Measurements from ENCODE around the gene FOCAD.

Gene FOCAD

DNA sequence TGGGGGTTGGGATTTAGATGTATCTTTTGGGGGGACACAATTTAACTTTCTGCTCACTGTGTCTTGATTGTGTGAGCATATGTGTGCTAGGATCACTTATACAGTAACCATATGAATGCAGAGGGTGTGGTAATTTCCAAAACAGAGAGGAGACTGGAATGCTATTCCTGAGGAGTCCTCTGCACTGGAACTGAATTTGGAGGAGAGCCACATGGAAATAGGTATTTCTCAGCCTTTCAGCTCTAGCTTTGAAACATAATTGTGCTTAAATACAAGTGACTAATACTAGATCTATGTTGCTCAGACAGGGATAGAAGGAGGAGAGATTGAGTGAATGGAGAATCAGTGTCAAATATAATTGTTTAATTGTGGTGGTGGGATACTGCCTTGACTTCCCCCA is 45.5 kb downstream of the FOCAD start:
- CTCF ChIA-PET, result no interaction called here
- H3K27ac Mint-ChIP-seq, result no peak overlapping the region
- peaks cover 13% of the 10 kb centered on the region for H3K36me3 Mint-ChIP-seq
- no peak overlapping the region for H3K4me3 Mint-ChIP-seq
- no peak for DNase-seq
- peaks cover 15% of the 10 kb centered on the region for H3K4me1 Mint-ChIP-seq
- H3K9me3 Mint-ChIP-seq, result no peaks in the 10 kb centered on the region
- H3K27me3 Mint-ChIP-seq, result no peaks in the 10 kb centered on the region

GRCh38 chr9:20732118-20732517 is 48.1 kb downstream of the FOCAD start:
- CTCF ChIA-PET, result no interaction called here

GRCh38 chr9:20734275-20734674 is 50.2 kb downstream of the FOCAD start:
- Mint-ChIP-seq H3K9me3 (no peaks in the 10 kb centered on the region), H3K27ac (no peak overlapping the region), H3K4me1 (no peaks in the 10 kb centered on the region), H3K4me3 (no peak overlapping the region), H3K27me3 (no peaks in the 10 kb centered on the region), H3K36me3 (peaks cover 17% of the 10 kb centered on the region)
- no peak for DNase-seq
- CTCF ChIA-PET, result no interaction called here

More at GRCh38 chr9:20732118-20732517, 48.1 kb downstream of the FOCAD start:
- Mint-ChIP-seq H3K9me3 (no peaks in the 10 kb centered on the region), H3K27me3 (no peaks in the 10 kb centered on the region), H3K4me3 (no peak overlapping the region), H3K27ac (no peak overlapping the region), H3K36me3 (peaks cover 16% of the 10 kb centered on the region), H3K4me1 (no peaks in the 10 kb centered on the region)
- DNase-seq, result no peak

- no peak for DNase-seq
- H3K4me3 Mint-ChIP-seq, result no peak overlapping the region
- H3K9me3 Mint-ChIP-seq, result no peaks in the 10 kb centered on the region
- peaks cover 16% of the 10 kb centered on the region for H3K4me1 Mint-ChIP-seq
- CTCF ChIA-PET, result no interaction called here
- no peak overlapping the region for H3K27ac Mint-ChIP-seq
- no peaks in the 10 kb centered on the region for H3K27me3 Mint-ChIP-seq
- H3K36me3 Mint-ChIP-seq, result peaks cover 25% of the 10 kb centered on the region
These were observed 56.2 kb downstream of the FOCAD start for GRCh38 chr9:20740304-20740703.

DNA sequence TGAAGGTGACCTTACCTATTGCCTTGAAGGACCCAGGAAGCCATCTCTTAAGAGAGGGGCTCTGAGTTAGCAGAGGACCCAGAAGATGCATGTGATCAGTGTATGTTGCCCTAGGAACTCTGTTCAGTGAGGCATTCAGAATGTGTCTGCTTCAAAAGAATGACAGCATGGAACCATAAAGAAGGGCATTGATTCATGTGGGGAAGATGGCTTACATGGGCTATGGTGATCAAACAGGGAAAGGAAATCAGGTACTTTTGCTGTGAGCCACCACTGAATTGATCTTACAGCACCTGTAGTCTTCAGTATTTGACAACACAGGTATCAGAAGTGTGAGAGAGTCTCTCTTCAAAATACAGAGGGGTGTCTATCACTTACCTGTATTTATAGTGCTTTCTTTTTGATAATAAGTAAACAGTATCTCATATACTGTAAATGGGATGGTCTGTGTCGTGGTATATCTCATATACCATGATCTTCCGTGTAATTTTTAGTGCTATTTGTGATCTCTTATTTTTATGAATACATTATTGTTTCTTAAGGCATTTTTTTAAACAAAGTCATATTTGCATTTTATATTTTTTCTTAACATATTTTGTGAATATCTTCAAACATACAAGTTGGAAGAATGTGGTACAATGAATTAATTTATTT is 57.0 kb downstream of the FOCAD start:
- Mint-ChIP-seq H3K36me3 (peaks cover 25% of the 10 kb centered on the region), H3K4me1 (peaks cover 16% of the 10 kb centered on the region), H3K4me3 (no peak overlapping the region), H3K27me3 (no peaks in the 10 kb centered on the region), H3K27ac (no peak overlapping the region), H3K9me3 (no peaks in the 10 kb centered on the region)
- CTCF ChIA-PET, result no interaction called here
- no peak for DNase-seq

DNA sequence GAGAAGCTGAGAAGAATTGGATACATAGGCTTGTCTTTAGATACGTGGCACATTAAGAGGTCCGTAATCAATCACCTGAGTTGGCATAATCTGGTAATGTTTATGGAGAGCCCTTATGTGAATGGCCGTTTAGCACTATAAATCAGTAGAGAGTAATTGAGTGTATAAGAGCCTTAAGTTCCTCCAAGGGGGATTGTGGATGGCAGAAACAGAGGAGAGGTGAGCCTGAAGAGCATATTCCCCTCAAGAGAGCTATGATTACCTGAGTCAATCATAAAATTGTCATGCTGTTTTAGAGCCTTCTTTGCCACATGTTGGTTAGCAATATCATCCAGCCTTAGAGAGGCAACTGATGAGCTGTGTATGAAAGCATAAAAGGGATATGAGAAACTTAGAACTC is 58.8 kb downstream of the FOCAD start:
- peaks cover 20% of the 10 kb centered on the region for H3K36me3 Mint-ChIP-seq
- CTCF ChIA-PET, result no interaction called here
- H3K9me3 Mint-ChIP-seq, result no peaks in the 10 kb centered on the region
- DNase-seq, result no peak
- no peaks in the 10 kb centered on the region for H3K27me3 Mint-ChIP-seq
- peaks cover 16% of the 10 kb centered on the region for H3K4me1 Mint-ChIP-seq
- H3K4me3 Mint-ChIP-seq, result no peak overlapping the region
- H3K27ac Mint-ChIP-seq, result no peak overlapping the region

- Mint-ChIP-seq H3K9me3 (no peaks in the 10 kb centered on the region), H3K27me3 (no peaks in the 10 kb centered on the region), H3K4me1 (peaks cover 16% of the 10 kb centered on the region), H3K36me3 (peaks cover 15% of the 10 kb centered on the region), H3K4me3 (no peak overlapping the region), H3K27ac (no peak overlapping the region)
- CTCF ChIA-PET, result no interaction called here
- DNase-seq, result no peak
These were observed 60.1 kb downstream of the FOCAD start for GRCh38 chr9:20744036-20744630.

DNA sequence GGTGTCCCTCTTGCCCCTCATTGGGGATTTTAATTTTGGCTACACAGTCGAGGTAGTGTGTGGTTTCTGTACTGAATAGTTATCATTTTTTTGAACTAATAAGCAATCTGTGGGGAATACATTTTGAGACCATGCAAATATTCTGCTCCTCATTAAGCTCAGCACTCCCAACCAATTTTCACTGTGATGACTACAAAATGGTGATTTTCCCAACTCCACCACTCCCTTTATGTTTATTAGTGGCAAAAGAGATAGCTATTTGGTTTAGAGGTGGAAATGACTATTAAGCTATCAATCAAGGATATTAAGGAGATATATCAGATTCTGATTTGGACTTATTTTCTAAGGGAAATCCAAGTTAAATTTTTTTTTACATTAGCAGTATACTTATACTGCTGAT is 62.9 kb downstream of the FOCAD start:
- Mint-ChIP-seq H3K4me3 (no peak overlapping the region), H3K36me3 (peaks cover 4% of the 10 kb centered on the region), H3K27me3 (no peaks in the 10 kb centered on the region), H3K9me3 (no peaks in the 10 kb centered on the region), H3K4me1 (no peaks in the 10 kb centered on the region), H3K27ac (no peak overlapping the region)
- CTCF ChIA-PET, result interaction anchor here (0.7 kb wide), 1 partner anchor 23 kb away, joined by 3 read pairs; no protein-coding TSS in a partner anchor
- DNase-seq, result no peak

- DNase-seq, result no peak
- H3K4me1 Mint-ChIP-seq, result no peaks in the 10 kb centered on the region
- CTCF ChIA-PET, result no interaction called here
- no peaks in the 10 kb centered on the region for H3K27me3 Mint-ChIP-seq
- H3K27ac Mint-ChIP-seq, result no peak overlapping the region
- H3K4me3 Mint-ChIP-seq, result no peak overlapping the region
- peaks cover 1% of the 10 kb centered on the region for H3K9me3 Mint-ChIP-seq
- H3K36me3 Mint-ChIP-seq, result no peaks in the 10 kb centered on the region
These were observed 65.6 kb downstream of the FOCAD start for GRCh38 chr9:20749496-20750198.

DNA sequence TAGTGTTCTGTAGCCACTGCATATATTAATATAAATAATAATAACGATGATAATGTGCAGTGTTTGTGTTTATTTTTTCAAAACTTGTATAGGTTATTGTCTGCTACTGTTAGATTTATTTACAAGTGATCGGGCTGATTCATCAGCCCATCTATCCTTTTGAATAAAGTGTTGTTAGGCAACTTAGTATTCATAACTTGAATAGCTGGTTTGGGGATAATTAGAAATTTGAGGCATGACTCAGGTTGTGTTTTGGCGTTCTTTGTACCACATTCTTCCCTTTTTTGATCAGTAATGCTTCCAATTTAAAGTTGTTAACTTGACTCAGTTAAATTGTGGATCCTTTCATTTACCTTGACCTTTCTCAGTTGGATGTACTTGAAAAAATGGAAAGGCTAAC is 69.7 kb downstream of the FOCAD start:
- H3K27me3 Mint-ChIP-seq, result no peaks in the 10 kb centered on the region
- CTCF ChIA-PET, result no interaction called here
- peaks cover 14% of the 10 kb centered on the region for H3K36me3 Mint-ChIP-seq
- no peak for DNase-seq
- H3K9me3 Mint-ChIP-seq, result peaks cover 5% of the 10 kb centered on the region
- no peak overlapping the region for H3K4me3 Mint-ChIP-seq
- H3K27ac Mint-ChIP-seq, result no peak overlapping the region
- no peaks in the 10 kb centered on the region for H3K4me1 Mint-ChIP-seq

GRCh38 chr9:20754556-20754955 is 70.5 kb downstream of the FOCAD start:
- Mint-ChIP-seq H3K4me1 (no peaks in the 10 kb centered on the region), H3K27ac (no peak overlapping the region), H3K27me3 (no peaks in the 10 kb centered on the region), H3K9me3 (peaks cover 5% of the 10 kb centered on the region), H3K36me3 (peaks cover 14% of the 10 kb centered on the region), H3K4me3 (no peak overlapping the region)
- DNase-seq, result no peak
- CTCF ChIA-PET, result no interaction called here

GRCh38 chr9:20760246-20760891 is 76.3 kb downstream of the FOCAD start:
- Mint-ChIP-seq H3K4me3 (no peak overlapping the region), H3K27ac (no peak overlapping the region), H3K9me3 (peaks cover 4% of the 10 kb centered on the region), H3K4me1 (no peaks in the 10 kb centered on the region), H3K36me3 (peaks cover 27% of the 10 kb centered on the region), H3K27me3 (no peaks in the 10 kb centered on the region)
- CTCF ChIA-PET, result no interaction called here
- no peak for DNase-seq

GRCh38 chr9:20770947-20771346 is 86.9 kb downstream of the FOCAD start:
- no peak for DNase-seq
- CTCF ChIA-PET, result no interaction called here
- Mint-ChIP-seq H3K27me3 (no peaks in the 10 kb centered on the region), H3K9me3 (peaks cover 8% of the 10 kb centered on the region), H3K4me1 (no peaks in the 10 kb centered on the region), H3K36me3 (peaks cover 39% of the 10 kb centered on the region), H3K4me3 (no peak overlapping the region), H3K27ac (no peak overlapping the region)

GRCh38 chr9:20771729-20772128 is 87.7 kb downstream of the FOCAD start:
- CTCF ChIA-PET, result no interaction called here
- no peaks in the 10 kb centered on the region for H3K4me1 Mint-ChIP-seq

GRCh38 chr9:20775683-20776082 is 91.6 kb downstream of the FOCAD start:
- Mint-ChIP-seq H3K36me3 (peaks cover 25% of the 10 kb centered on the region), H3K27ac (peak overlapping the region; percentile 13), H3K9me3 (peaks cover 5% of the 10 kb centered on the region), H3K4me3 (no peak overlapping the region), H3K4me1 (no peaks in the 10 kb centered on the region), H3K27me3 (no peaks in the 10 kb centered on the region)
- DNase-seq, result no peak
- CTCF ChIA-PET, result no interaction called here

More at GRCh38 chr9:20771729-20772128, 87.7 kb downstream of the FOCAD start:
- H3K36me3 Mint-ChIP-seq, result peaks cover 36% of the 10 kb centered on the region
- no peaks in the 10 kb centered on the region for H3K27me3 Mint-ChIP-seq
- no peak for DNase-seq
- peaks cover 8% of the 10 kb centered on the region for H3K9me3 Mint-ChIP-seq
- H3K4me3 Mint-ChIP-seq, result no peak overlapping the region
- H3K27ac Mint-ChIP-seq, result no peak overlapping the region
